Posterior vena cava (tissue), 2 donors: ENCODE measurements around the gene ARMH2. TPM values are rescaled to one million over a fixed set of nuclear protein-coding genes. Genes with fewer than 3 reads are reported as not detected.

Experiments
- DNase-seq: peaks from one replicate; pipeline ENCODE4 v3.0.0-alpha.2; 2020; ENCODE audit warnings: low spot score
- intact Hi-C, 2 donors: fragments of 100-400 bp; cut with DNase I; formaldehyde crosslinking; loops; one replicate each; pipeline versions ENCODE4 v1.14.1 to v1.14.2; 2022 to 2023
- long read RNA-seq, 2 donors: library from polyadenylated mRNA; unstranded; transcript quantifications; one replicate each; pipeline ENCODE4 v2.0.0, GENCODE V29; 2020 to 2021
- total RNA-seq, 2 donors: library from RNA; stranded (reverse); fragmentation: NEBNext Ultra II Directional; extraction: Animal tissue kit (Norgen Biotek cat#: 25700); gene quantifications; one replicate each; pipeline ENCODE4 v1.2.1, GENCODE V29; 2021
- donor health status: DM: yes; HTN: yes; CAD: no.
- donor health status: DM: yes; HTN: yes; CAD: no.

ARMH2 gene
- total RNA-seq, result not detected
- long read RNA-seq, donor 1, result 0 reads
- long read RNA-seq, donor 2, result 0 reads

DNA sequence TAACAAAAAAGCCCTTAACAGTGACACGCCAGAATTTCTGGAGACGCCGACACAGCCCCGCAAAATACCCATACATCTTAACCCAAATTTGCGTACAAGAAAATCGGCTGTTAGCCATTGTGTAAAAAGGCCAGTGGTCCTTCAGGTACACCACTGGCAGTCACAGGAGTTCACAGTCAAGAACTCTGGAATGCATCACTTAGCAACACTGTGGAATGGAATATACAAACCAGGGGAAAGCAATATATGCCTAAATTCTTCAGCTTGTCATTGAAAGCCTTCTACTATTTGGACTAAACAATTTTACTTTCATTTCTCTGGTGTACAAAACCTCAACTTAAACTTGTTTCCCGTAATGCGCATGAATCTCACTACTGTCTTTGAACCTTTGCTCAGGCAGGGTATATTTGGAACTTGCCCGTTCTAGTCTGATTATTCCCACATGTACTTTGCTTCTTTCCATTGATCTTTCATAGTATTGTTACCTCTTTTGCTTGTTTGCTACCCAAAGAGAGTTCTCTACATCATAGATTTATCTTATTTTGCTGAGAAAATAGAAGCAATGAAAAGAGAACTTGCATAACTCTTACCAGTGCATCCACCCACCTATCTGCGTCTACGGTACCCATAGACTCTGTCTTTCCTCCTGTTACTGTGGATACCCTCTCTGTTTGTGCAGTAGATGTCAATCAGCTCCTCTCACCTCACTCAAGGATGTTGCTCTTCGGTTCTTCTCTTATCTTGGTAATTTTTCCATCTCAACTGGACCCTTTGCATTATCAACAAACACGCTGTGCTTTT is at the start of gene ARMH2:
Gene ARMH2, minus strand, starts transcription at position 178 of the 801 bp plus-strand sequence. Its CDS starts 60 bp downstream, at position 118.
- intact Hi-C loops, result no loop called here

GRCh38 chr6:24848461-24848860 is 49.7 kb upstream of the ARMH2 start:
- intact Hi-C loops, result no loop called here

More for the DNA sequence above, at the start of gene ARMH2:
- no peak for DNase-seq

DNA sequence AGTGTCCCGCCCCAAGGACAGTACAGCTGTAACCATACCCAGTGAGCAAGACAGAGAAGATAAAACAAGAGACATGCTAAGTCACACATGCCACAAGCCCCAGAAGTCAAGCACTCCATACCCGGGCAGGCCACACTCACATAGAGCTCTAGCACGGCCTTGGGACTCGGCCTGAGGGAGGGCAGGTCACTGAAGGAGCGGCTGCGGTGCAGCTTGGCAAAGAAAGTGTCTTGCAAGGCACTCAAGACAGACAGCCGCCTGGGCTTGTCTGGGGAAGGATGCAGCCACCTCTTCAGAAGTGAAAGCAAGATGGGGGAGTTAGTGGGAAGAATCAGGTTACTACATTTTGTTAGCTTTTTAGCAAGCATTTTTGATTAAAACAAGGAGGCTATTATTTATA is 48.7 kb upstream of the ARMH2 start:
- DNase-seq, result peak; percentile 79
- intact Hi-C loops, result no loop called here

More at GRCh38 chr6:24848461-24848860, 49.7 kb upstream of the ARMH2 start:
- no peak for DNase-seq

DNA sequence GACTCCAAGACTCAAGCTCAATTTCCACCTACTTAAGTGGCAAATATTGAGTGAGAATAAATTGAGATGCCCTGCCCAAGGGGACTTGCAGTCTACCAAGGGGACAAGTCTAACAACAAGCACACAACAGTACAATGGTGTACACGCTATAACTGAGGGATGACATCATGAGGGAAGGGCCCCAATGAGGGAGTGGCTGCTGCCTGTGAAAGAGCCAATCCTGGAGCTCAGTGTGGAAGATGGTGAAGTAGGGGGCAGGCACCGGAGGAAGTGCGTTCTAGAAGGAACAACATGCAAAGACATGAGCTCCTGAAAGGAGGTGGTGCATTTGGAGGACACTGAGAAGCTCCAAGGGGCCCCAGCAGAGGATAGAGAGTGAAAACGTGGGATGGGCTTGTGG is 46.9 kb upstream of the ARMH2 start:
- intact Hi-C loops, result no loop called here

GRCh38 chr6:24844903-24845302 is 46.2 kb upstream of the ARMH2 start:
- DNase-seq, result no peak
- intact Hi-C loops, result no loop called here

More for the DNA sequence above, 46.9 kb upstream of the ARMH2 start:
- DNase-seq, result no peak

- intact Hi-C loops, result no loop called here
- no peak for DNase-seq
These were observed 45.3 kb upstream of the ARMH2 start for GRCh38 chr6:24844061-24844460.

DNA sequence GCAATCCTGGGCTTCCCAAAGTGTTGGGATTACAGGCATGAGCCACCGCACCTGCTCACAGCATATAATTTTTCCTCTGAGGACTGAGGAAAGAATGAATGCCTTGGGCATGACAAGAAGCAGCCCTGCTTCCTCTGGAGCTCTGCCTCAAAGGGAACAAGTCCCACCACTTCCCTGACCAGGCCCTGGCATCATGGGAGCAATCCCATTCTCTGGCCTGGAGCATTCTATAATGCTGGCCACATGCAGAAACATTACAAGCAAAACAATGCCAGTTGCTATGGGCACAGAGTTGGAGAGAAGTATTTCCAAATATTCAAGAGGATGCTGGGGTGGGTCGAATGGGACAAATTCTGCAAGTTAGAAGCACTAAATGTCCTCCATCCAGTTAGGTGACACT is 41.5 kb upstream of the ARMH2 start:
- intact Hi-C loops, result no loop called here

DNA sequence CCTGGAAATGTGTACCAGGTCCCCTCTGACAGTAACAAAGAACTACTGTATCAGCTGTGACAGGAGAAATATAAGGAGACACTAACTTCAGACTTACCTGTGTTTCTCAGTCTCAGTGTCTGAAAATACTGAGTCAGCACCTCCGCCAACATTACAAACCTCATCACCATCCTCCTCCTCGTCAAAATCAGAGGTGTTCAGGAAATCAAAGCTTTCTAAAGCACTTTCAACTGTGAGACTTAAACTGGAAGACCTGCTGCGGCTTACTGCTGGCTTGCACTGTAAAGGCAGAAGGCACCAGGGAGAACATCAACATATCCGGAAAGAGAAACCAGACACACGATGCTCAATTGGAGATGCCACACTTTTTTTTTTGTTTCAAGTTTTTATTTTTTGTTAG is 40.3 kb upstream of the ARMH2 start:
- intact Hi-C loops, result loop anchor here in 1 of 2 donors (10.0 kb wide), 1 partner anchor 226 kb away; no protein-coding TSS in a partner anchor
- DNase-seq, result no peak

More for the DNA sequence above, 41.5 kb upstream of the ARMH2 start:
- no peak for DNase-seq

GRCh38 chr6:24838081-24838480 is 39.4 kb upstream of the ARMH2 start:
- intact Hi-C loops, result loop anchor here in 1 of 2 donors (10.0 kb wide), 1 partner anchor 227 kb away; no protein-coding TSS in a partner anchor
- DNase-seq, result no peak

GRCh38 chr6:24836109-24836508 is 37.4 kb upstream of the ARMH2 start:
- intact Hi-C loops, result loop anchor here in 1 of 2 donors (10.0 kb wide), 1 partner anchor 229 kb away; no protein-coding TSS in a partner anchor

DNA sequence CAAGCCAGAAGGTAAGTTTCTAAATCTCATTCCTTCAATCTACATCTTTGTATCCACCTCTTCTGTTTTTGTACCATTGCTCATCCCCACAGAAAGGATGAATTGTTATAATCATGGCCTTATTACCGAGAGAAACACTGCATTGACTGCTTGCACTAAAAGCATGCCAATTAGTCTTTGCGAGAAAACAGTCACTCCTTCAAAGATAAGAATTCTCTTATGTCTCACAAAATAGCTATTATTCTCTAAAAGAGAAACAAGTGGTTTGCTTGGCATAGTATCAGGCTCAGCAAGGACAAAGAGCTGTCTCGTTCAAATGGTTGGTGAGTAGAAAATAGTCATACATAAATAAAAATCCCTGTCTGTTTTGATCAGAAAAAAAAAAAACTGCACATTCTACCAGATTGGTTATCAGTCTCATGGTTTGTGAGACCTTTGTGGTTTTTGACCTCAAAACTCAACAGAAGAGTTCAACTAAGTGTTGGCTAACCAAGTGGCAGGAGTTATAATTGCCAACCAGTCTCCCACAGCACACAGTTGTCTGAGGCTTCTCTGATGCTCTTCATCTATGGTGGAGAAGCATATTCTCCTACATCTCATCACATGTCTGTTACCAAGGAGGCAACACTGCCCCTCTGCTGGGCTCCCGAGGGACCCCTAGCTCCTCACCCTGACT is 35.1 kb upstream of the ARMH2 start:
- intact Hi-C loops, result loop anchor here in 1 of 2 donors (10.0 kb wide), 1 partner anchor 231 kb away; no protein-coding TSS in a partner anchor
- DNase-seq, result no peak

More at GRCh38 chr6:24836109-24836508, 37.4 kb upstream of the ARMH2 start:
- no peak for DNase-seq

GRCh38 chr6:24832794-24833193 is 34.1 kb upstream of the ARMH2 start:
- intact Hi-C loops, result loop anchor here in 1 of 2 donors (10.0 kb wide), 1 partner anchor 232 kb away; no protein-coding TSS in a partner anchor
- no peak for DNase-seq

GRCh38 chr6:24831771-24832716 is 33.3 kb upstream of the ARMH2 start:
- intact Hi-C loops, result loop anchor here in 1 of 2 donors (10.0 kb wide), 1 partner anchor 233 kb away; no protein-coding TSS in a partner anchor
- DNase-seq, result no peak

DNA sequence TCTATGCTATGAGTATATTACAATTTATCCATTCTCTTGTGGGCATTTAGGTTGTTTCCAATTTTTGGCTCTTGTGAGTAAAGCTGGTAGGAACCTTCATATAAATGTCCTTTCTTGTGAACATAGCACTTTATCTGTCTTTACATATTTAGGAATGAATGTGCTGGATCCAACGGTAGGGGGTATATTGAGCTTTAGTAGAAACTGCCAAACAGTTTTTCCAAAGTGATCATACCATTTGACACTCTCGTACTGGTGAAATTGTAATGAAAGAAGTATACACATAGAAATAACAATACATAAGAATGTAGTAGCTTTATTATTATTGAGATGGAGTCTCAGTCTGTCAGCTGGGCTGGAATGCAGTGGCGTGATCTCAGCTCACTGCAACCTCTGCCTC is 30.9 kb upstream of the ARMH2 start:
- no peak for DNase-seq
- intact Hi-C loops, result loop anchor here in 1 of 2 donors (10.0 kb wide), 1 partner anchor 235 kb away; no protein-coding TSS in a partner anchor

DNA sequence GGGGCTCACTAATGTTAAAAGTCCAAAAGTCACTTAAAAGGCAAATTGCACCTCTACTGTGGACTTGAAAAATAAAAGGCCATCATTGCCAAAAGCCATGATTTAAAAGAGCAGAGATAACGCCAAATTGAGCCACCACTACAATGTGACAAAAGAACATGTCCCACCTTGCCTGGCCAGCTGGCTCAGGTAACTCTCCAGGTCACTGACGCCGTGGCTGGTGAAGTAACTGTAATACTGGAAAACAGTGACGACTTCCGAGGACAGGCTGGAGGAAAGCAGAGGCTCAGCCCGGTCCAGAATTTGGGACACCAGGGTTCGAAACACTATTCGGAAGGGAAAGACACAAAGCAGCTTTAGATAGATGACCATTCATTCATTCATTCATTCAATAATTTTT is 29.3 kb upstream of the ARMH2 start:
- no peak for DNase-seq
- intact Hi-C loops, result no loop called here

DNA sequence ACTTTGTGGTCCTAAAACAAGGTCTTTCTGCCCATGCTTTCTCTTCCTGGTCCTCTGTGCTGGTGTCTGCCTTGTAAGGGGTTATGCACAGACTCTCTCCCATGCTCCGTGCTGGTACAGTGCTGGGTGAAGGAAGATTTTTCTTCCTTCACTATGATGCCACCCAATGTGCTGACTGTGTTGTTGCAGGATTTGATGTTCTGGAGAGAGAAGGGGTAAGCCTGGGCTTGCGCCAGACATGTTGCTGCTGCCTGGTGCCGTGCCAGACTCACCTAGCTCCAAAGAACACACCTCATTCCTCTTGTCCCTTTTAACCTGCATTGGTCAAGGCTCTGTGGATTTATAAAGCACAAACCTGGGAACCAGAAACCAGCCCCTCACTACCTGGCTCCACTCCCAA is 28.4 kb upstream of the ARMH2 start:
- DNase-seq, result no peak
- intact Hi-C loops, result no loop called here

- no peak for DNase-seq
- intact Hi-C loops, result no loop called here
These were observed 26.5 kb upstream of the ARMH2 start for GRCh38 chr6:24825130-24825630.

DNA sequence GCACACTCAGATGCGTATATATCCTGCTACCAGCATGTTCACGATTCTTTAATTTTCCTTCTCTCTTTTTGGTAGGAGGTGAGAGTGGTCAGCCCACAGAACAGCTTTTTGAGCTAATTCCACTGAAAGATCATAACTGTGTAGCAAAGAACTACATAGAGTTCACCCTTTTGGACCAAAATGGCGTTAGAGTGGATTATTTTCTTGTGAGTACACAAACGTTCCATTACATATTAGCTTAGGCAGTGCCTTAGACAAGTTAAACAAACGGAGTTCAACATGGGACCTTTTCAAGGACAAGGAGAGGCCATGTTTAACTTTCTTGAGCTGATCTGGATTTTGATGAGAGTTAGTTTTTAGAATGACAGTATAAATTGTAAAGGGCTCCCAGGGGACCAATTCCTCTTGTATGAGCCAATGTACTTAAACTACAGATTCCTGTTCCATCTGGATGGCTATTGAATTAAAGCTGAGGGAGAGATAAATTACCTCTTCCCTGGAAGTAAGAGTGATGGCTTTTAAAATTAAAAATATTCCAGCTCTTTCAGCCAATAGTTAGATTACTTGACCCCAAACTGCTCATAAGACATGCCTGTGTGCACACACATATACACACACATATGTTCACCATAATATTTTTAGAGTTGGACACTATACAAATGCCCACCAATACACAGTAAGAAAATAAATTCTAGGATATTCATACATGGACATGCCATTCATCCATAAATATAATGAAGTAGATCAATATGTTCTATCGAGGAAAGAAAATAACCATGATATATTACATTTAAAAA is 25.6 kb upstream of the ARMH2 start:
- intact Hi-C loops, result no loop called here
- no peak for DNase-seq
